GM18909 (cell line): ENCODE results near the gene DSTYK.

Experiments
- ATAC-seq: cut with Tn5 transposase; IDR thresholded peaks from one replicate; pipeline ENCODE4 v1.9.1; 2021; ENCODE audit warnings: mild to moderate bottlenecking; ENCODE audit not compliant: unreplicated experiment, poor library complexity

DSTYK gene, protein sequence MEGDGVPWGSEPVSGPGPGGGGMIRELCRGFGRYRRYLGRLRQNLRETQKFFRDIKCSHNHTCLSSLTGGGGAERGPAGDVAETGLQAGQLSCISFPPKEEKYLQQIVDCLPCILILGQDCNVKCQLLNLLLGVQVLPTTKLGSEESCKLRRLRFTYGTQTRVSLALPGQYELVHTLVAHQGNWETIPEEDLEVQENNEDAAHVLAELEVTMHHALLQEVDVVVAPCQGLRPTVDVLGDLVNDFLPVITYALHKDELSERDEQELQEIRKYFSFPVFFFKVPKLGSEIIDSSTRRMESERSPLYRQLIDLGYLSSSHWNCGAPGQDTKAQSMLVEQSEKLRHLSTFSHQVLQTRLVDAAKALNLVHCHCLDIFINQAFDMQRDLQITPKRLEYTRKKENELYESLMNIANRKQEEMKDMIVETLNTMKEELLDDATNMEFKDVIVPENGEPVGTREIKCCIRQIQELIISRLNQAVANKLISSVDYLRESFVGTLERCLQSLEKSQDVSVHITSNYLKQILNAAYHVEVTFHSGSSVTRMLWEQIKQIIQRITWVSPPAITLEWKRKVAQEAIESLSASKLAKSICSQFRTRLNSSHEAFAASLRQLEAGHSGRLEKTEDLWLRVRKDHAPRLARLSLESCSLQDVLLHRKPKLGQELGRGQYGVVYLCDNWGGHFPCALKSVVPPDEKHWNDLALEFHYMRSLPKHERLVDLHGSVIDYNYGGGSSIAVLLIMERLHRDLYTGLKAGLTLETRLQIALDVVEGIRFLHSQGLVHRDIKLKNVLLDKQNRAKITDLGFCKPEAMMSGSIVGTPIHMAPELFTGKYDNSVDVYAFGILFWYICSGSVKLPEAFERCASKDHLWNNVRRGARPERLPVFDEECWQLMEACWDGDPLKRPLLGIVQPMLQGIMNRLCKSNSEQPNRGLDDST

DNA sequence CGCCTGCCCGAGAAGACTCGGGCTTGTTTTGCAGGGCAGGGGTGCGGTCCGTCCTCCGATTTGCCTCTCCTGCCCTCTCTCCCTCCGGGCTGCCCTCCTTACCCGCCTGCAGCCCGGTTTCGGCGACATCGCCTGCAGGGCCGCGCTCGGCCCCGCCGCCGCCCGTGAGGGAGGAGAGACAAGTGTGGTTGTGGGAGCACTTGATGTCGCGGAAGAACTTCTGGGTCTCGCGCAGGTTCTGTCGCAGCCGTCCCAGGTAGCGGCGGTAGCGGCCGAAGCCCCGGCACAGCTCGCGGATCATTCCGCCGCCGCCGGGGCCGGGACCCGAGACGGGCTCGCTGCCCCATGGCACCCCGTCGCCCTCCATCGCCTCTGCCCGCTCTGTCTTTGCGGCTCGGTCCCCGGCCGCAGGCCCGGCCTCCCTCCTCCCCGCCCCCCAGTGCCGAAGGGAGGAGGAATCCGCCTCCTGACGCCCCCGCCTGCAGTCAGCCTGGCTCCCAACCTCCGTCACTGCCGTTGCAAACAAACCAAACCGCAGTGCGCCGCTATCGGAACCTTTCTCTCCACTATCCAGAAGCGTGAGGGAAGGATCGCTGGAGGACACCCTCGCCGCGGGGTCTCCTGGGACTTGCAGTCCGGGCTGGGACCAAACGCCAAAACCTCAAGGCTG is at the start of gene DSTYK:
DSTYK (minus strand) TSS at position 534 of the 670 bp plus-strand sequence; CDS start at position 367, 167 bp downstream.
- peak; percentile 87 for ATAC-seq

DNA sequence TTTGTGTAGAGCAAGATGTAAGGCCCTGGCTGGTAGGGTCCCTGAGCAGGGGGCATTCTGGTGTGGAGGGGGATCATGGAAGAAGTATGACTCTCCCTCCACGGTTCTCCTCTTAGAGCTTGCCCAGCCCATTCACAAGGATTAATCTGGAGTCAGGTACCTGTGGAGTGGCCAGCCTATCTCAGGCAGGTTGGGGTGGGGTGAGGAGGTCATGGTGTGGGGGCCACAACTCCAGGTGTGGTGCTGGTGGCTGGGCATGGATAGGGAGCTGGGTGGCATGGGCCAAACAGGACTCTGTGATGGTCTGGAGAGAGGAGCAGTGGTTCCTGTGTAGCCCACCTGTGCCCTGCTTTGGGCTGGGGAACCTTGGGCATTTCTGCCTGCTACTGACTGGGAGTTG is 48.5 kb upstream of the DSTYK start:
- ATAC-seq = no peak

DNA sequence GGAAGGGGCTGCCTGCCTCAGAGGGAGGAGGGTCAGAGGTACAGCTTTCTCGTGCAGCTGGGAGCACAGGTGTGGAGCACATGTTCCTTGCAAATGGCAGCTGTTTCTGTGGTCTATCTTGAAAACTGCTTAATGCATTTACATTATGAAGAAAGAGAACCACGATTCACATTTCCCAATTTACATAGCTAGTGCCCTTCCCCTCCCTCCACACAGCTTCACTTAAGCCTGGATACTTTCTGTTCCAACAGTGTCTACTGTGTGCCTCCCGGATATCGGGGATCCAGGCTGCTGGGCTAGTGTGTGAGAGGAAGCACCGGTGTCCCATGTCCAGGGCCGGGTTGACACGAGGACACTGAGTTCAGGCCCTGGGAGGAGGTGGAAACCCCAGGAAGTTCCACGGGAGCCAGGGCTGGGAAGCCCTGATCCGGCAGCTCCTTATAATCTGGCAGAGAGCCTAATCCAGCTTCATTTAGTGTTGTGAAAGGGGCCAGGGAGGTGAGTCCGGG is 47.9 kb upstream of the DSTYK start:
- ATAC-seq = no peak

DNA sequence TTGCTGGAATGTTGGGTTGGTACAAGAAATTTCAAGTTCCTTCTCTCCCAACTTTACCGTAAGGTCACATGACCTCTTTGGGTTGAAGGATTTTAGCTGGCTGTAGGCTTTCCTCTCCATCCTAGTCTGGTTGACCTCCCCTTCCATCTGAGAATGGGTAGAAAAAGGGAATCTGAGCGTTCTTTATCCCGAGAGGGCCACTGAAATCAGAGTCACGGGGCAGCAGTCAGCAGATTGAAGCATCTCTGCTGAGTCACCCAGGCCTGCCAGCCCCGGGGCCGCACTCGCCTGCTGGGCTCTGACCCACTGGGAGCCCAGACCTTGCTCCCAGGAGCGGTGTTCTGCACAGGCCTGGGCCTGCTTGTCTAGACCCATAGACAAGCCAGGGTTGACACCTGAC is 47.2 kb upstream of the DSTYK start:
- ATAC-seq = no peak

DNA sequence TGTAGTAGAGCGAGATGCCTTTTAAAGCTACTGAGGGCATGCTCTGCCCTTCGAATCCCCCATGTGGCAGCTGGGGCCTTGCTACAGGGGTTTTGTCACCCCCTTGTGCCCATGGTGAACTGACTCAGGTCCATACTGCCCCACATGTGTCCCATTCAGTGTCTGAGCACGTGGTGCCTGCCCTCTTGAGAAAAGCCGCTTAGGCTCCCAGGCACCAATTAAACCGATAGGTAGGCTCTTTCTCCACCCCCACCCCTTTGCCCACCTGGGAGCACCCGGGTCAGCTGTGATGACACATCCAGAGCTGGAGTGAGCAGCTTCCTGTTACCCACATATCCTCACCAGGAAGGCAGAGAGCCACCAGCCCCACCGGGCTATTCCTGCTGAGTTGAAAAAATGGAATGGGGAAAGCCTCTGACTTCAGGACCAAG is 46.8 kb upstream of the DSTYK start:
- ATAC-seq = no peak

DNA sequence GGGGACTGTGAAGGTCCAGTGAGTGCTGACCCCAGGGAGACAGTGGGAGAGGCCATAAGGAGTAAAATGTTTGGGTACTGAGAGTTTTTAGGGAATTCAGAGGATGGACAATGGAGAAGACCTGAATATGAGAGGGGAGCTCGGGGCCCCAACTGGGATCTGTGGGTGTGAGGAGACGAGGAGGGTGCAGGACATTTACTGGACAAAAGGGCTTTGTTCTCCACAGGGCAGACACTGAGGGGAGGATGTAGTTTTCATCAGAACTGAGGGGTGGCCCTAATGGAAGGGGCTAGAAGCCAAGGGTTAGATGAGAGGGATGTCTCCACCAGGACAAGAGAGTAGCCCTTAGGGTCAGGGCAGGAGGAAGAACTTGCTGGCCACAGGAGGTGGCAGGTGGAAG is 46.2 kb upstream of the DSTYK start:
- ATAC-seq = no peak

DNA sequence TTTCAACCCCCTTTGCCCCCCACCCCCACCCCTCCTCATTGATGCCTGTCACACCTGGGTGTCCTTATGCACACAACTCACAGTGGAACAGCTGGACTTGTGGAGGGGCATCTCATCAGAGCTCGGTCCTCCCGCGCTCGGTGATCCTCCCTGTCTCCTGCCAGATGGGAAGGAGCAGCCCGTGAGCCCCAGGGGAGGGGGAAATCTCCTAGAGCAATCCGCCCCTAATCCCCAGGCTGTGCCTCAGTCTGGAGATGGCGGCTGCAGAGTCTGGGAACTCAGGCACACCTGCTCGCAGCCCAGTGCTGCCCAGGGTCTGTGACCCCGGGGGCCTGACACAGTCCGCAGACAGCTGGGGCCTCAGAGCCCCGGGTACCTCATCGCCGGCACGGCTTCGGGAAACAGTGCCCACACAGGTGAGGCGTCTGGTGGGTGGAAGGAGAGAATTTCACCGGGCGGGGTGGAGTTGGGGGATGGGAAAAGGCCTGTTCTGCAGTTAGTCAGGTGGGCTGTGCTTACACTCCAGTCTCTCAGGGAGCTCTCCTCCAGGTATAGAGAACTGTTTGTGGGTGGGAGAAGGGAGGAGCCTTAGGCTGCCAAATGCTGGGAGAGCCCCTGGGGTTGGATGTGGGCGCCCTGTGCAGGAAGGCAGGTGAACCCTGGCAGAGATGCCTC is 45.6 kb upstream of the DSTYK start:
- no peak for ATAC-seq

DNA sequence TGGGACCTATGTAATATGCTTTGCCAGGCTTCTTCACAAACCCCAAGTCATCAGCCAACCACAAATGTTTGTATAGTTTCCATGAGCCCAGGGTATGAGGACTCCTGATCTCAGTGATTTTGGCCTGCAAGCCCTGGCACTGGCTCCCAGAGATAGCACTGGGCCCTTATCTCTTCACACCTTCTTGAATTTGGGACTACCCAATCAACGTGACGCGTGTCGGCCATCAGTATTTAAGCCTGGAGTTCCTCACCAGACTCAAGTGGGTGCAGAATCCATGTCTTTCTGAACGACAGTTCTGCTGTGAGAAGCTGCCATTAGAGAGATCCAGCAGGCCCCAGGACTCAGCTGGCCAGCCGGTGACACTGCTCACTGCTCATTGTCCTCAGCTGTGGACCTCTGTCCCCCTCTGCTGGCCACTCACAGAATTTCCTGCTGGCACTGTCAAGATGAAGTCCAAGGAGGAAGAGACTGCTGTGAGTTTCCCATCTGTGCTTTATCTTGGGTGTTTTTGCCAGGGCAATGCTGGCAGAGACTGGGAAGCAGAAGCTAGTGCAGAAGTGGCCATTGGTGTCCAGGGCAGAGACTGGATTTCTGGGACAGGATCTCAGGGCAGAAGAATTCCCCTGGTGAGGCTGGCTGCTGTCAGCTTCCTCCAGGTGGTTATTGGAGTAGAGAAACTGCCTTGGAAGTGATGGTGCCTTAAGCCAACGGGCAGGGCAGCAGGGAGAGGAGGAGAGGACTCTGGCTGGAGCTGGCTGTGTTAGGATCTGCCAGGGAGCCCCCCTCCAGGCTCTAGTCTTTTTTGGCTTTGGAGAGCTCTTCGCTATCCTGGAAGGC is 44.7 kb upstream of the DSTYK start:
- no peak for ATAC-seq

DNA sequence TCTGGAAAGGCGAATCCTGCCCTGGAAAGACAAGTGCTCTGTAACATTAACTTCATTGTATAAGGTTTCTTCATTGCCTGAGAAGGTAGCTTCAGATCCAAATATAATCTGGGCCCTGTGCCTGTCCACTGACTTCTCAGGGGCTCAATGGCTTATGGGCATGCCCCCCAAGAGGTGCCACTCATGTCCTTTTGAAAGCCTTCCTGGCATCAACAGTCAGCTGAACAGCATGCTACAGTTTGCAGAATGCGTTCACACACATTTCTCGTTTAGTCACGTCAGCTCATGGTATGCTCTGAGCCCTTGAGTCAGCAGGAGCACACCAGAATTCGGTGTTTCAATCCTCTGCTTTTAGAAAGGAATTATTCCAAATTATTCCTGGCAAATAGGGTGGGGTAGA is 40.1 kb upstream of the DSTYK start:
- no peak for ATAC-seq

DNA sequence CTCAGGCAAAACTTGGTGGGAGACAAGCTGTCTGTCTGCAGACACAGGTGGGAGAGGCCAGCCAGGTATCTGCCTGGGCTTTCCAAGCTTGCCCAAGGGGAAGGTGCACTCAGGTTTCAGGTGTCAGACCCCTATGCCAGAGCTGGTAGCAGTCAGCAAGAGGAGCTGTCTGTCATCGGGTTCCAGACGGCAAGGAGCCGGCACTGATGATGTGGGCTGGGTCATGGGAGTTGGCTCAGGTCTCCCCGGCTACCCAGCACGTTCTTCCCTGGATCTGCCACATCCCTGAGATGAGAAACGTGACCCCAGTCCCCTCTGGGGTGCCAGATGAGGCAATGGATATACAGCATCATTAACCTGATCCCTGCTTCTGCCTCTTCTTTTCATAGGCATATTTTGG is 39.2 kb upstream of the DSTYK start:
- ATAC-seq = no peak

DNA sequence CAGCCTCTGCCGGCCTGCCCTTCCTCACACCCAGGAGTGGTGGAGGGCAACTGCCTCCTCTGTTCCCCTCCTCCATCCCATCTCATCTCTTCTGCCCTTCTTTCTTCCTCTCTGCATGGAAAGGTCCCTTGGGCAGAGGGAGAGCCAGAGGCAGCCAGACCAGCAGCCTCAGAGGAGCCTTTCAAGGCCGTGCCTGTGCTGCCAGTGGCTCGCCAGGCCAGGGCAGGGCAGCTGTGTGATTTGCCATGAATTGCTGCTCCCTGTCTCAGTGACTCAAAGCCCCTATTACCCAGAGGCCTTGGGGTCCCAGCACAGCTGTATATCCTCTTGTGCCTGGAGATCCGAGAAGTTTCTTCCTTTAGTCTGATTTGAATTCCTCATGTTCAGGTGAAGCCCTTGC is 38.1 kb upstream of the DSTYK start:
- no peak for ATAC-seq

DNA sequence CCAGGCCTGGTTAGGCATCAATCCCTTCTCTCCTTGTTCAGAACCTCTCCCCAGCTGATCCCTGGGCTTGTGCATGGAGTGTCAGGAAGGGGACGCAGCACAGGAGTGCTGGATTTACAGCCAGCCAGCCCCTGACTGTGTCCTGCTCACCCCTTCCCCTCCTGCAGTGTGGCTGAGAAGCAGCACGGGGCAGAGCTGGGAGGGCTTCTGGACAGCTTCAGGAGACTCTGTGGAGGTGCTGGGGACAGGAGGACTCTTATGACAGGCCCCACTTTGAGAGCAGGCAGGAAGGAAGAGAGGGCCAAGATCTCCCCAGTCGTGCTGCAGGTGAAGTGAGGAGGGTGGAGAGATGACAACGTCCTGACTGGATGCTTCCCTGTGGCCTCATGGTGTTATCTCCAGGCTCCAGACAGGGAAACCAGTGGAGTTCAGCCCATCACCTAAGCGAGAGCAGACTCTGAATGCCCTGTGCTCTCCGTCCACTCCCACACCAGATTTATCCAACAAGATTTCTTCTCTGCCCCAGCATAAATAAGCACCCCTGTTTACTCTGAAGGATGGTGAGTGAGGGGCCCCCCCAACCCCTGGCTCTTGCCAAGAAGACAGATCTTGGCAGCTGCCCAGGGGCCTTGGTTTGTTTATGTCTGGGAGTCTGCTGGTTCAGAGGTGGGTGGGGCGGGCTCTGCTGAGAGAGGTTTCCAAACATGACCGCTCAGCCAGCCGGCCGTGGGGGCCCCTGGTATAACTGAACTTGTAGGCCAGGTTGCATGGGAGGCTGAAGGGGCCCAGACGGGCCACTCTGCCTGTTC is 37.5 kb upstream of the DSTYK start:
- no peak for ATAC-seq

DNA sequence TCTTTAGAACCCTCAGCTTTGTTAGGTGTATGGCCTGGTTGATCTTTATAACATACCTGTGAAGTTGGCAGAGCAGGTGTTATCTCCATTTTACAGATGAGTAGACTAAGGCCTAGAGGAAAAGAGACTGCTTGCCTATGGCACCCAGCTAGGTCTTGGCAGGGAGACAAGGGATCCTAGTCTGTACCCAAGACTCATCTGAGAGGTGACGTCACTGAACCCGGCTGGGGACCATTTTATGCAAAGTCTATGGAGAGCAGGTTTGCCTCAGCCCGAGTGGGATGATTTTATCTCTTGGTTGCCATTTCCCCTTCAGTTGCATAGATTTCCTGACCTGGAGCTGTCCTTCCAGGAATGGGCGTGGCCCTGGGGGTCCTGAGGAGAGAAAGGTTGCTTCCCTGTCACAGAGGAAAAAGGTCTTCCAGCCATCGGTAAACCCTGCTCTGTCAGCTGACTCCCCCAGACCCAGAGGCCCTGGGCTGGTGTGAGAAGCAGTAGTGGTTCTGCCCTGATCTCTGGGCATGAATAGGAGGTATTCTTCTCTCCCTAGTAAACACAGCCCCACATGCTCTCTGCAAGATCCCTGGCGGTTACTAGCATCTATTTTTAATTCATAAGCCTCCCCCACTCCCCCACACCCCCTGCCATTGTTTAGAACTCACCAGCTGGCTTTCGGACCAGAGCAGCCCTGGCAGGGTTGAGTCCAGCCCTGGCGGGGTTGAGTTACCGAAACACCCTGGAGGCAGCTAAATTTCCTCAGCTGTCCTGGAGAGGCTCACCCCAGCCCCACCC is 35.8 kb upstream of the DSTYK start:
- no peak for ATAC-seq

DNA sequence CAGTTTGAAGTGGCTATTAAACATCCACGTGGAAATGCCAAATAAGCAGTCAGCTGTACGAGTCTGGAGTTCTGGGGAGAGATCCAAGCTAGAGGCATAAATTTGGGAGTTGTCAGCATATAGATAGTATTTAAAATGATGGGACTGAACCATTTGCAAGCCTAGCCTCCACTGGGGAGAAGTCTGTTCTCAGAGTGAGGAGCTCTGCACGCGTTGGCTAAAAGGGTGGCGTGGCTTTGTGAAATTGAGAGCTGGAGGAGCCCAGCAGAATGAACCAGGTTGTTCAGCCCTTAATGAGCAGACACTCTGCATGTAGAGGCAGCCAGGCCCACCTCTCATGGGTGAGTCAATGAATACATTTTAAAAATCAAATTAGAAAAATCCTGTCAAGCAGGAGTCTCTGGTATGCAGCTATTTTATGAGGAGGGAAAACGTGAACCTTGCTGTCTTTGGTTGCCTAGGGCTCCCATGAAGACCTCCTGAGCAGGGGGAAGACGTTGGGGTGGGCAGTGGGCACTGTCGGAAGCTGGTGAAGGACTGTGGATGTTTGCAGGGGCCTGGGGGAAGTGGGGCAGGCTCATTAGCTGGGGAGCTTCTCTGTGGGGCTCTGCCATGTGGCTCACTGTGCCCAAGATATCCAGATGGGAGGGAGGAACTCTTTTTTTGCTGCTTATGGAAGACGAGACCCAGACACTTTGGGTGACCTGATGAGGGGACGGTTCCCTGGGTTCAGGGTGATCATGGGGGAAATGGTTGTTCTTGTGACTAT is 35.0 kb upstream of the DSTYK start:
- ATAC-seq = no peak

DNA sequence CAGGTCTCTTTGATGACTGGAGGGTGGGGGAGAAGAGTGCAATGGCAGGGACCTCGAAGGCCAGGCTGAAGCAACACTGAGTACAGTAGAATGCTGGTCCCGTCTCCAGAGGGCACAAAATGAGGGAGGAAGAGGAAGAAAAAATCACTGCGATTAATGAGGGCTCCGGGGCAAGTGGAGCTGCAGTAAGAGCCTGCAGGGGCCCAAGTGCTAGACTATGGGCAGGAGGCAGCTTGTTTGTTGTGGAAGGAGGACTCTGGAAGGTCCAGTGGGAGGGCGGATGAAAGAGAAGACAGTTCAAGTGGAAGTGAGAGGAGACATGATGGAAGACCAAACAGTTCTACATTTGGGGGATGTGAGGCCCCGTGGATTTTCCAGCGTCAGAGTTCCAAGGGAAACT is 33.6 kb upstream of the DSTYK start:
- ATAC-seq = no peak

DNA sequence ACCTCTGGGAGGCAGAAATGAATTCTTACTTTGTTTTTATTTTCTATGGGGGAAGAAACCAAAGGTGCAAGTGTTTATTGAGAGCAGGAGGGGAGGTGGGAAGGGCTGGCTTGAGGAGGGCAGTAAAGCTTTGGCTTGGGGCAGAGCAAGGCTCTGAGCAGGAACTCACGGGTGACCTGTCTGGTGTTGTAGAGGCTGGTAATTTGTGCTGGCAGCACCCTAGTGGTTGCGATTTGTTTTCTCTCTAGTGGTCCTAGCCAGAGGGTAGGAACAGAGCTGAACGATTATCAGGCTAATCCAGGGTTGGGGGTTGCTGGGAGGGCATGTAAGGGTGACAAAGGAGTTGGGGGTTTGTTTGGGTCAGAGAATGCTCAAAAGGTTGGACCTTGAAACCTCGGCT is 32.9 kb upstream of the DSTYK start:
- ATAC-seq = no peak
